HCT116 (cell line): Measurements from ENCODE around the gene CASZ1. TPM values are rescaled to one million over a fixed set of nuclear protein-coding genes. Genes with fewer than 3 reads are reported as not detected.

ENCODE experiments used
- ATAC-seq: fragments of 200-7000 bp; cut with Tn5 transposase; 2 replicates; pipeline ENCODE4 v1.9.1; 2020; ENCODE audit warnings: mild to moderate bottlenecking, moderate library complexity
- BruUV-seq: library from RNA; stranded (reverse); fragments of 400-500 nt; replicated peaks from 2 replicates; lab custom pipeline; 2021; lab: Mats Ljungman, UMichigan
- CTCF ChIA-PET: fragments of 300-600 bp; sonication (Branson Sonifier 250); formaldehyde crosslinking; loops from one replicate; lab custom pipeline; 2021; ENCODE audit warnings: antibody characterized with exemption; lab: Charles Lee
- POLR2A ChIA-PET: fragments of 300-600, 350-600 bp; sonication (Branson Sonifier 250); formaldehyde crosslinking; loops from one replicate; lab custom pipeline; 2021; ENCODE audit warnings: antibody characterized with exemption; lab: Charles Lee
- RAD21 ChIA-PET, 2 experiments: fragments of 300-600 bp; sonication (Branson Sonifier 250); formaldehyde crosslinking; loops; one replicate each; lab custom pipeline; 2023; ENCODE audit warnings: low total read pairs in 2 of 2; ENCODE audit not compliant: uncharacterized antibody in 2 of 2, unreplicated experiment in 2 of 2, low non-redundant PET in 1 of 2; lab: Charles Lee
- DNase-seq: peaks from one replicate; pipeline ENCODE4 v3.0.0-alpha.2; 2010; ENCODE audit warnings: low read depth, low spot score
- H2AFZ ChIP-seq: fragments of 200-600 bp; shearing (Covaris generic), sonication (generic); 2 replicates; pipeline ENCODE4 v1.6.1; 2017; ENCODE audit warnings: low read depth, mixed run types, mixed read lengths, antibody characterized with exemption, low read length; ENCODE audit not compliant: poor library complexity, severe bottlenecking
- H3K27ac ChIP-seq: 2 replicates; pipeline ENCODE4 v1.5.1; 2012; ENCODE audit warnings: low read depth, low read length
- H3K27me3 ChIP-seq: fragments of 200-600 bp; sonication (generic); 2 replicates; pipeline ENCODE4 v1.6.1; 2016; ENCODE audit warnings: mixed run types, low read length, mixed read lengths; ENCODE audit not compliant: insufficient read depth
- H3K36me3 ChIP-seq, 2 experiments: fragments of 200-500 bp in 1 of 2; fragments of 200-600 bp in 1 of 2; sonication (Bioruptor generic) in 1 of 2; sonication (generic) in 1 of 2; 2 replicates each; pipeline versions ENCODE4 v1.5.1 to v1.6.1; 2014 to 2016; ENCODE audit warnings: low read length in 2 of 2, inconsistent platforms in 1 of 2, mixed read lengths in 1 of 2, mixed run types in 1 of 2; ENCODE audit not compliant: insufficient read depth in 2 of 2, control insufficient read depth in 1 of 2
- H3K4me1 ChIP-seq, 2 experiments: fragments of 200-600 bp in 1 of 2; sonication (generic) in 1 of 2; 2 replicates each; pipeline versions ENCODE4 v1.5.1 to v1.6.1; 2012 to 2017; ENCODE audit warnings: low read length in 2 of 2, inconsistent platforms in 1 of 2, mild to moderate bottlenecking in 1 of 2, mixed read lengths in 1 of 2, mixed run types in 1 of 2, moderate library complexity in 1 of 2; ENCODE audit not compliant: insufficient read depth in 2 of 2, control insufficient read depth in 1 of 2
- H3K4me2 ChIP-seq: fragments of 200-600 bp; sonication (generic); 2 replicates; pipeline ENCODE4 v1.6.1; 2017; ENCODE audit warnings: mixed run types, low read length, mixed read lengths
- H3K4me3 ChIP-seq, 2 experiments: fragments of 200-600 bp in 1 of 2; sonication (generic) in 1 of 2; replicated peaks in 1 of 2; 2 replicates each; pipeline ENCODE4 v1.5.1; 2011 to 2016; ENCODE audit warnings: low read length in 2 of 2, control low read depth in 1 of 2, low read depth in 1 of 2, mild to moderate bottlenecking in 1 of 2, mixed read lengths in 1 of 2, mixed run types in 1 of 2
- H3K79me2 ChIP-seq: fragments of 200-600 bp; sonication (generic); 2 replicates; pipeline ENCODE4 v1.6.1; 2017; ENCODE audit warnings: mild to moderate bottlenecking, mixed run types, low read length, moderate library complexity, mixed read lengths; ENCODE audit not compliant: insufficient read depth
- H3K9ac ChIP-seq: fragments of 200-600 bp; sonication (generic); 2 replicates; pipeline ENCODE4 v1.6.1; 2016; ENCODE audit warnings: low read length, mixed read lengths
- H3K9me2 ChIP-seq: fragments of 200-600 bp; sonication (generic), shearing (Covaris generic); 2 replicates; pipeline ENCODE4 v1.6.1; 2017; ENCODE audit warnings: mixed run types, mild to moderate bottlenecking, moderate library complexity; ENCODE audit not compliant: insufficient read depth
- H3K9me3 ChIP-seq, 2 experiments: fragments of 200-500 bp in 1 of 2; fragments of 200-600 bp in 1 of 2; sonication (Bioruptor generic) in 1 of 2; sonication (generic) in 1 of 2; 2 replicates each; pipeline ENCODE4 v1.6.1; 2014 to 2017; ENCODE audit warnings: low read length in 2 of 2, mixed read lengths in 2 of 2, inconsistent platforms in 1 of 2, low read depth in 1 of 2, mild to moderate bottlenecking in 1 of 2, mixed run types in 1 of 2, moderate library complexity in 1 of 2; ENCODE audit not compliant: control insufficient read depth in 1 of 2, insufficient read depth in 1 of 2
- H4K20me1 ChIP-seq: fragments of 200-600 bp; sonication (generic), shearing (Covaris generic); 2 replicates; pipeline ENCODE4 v1.6.1; 2017; ENCODE audit warnings: mixed run types, mild to moderate bottlenecking, moderate library complexity; ENCODE audit not compliant: insufficient read depth
- CEBPB ChIP-seq: IDR thresholded peaks from 2 replicates; pipeline ENCODE4 v1.6.1; 2012; ENCODE audit warnings: low read depth
- ELF1 ChIP-seq: IDR thresholded peaks from 2 replicates; pipeline ENCODE4 v1.6.1; 2012; ENCODE audit warnings: low read depth, borderline replicate concordance
- EZH2 ChIP-seq: fragments of 200-600 bp; sonication (generic); IDR thresholded peaks from 2 replicates; pipeline ENCODE4 v1.6.1; 2017; ENCODE audit warnings: antibody characterized with exemption, mixed run types
- EZH2phosphoT487 ChIP-seq: fragments of 200-600 bp; IDR thresholded peaks from 2 replicates; pipeline ENCODE4 v1.6.1; 2018; ENCODE audit warnings: antibody characterized with exemption, borderline replicate concordance
- FOSL1 ChIP-seq: IDR thresholded peaks from 2 replicates; pipeline ENCODE4 v1.6.1; 2012; ENCODE audit warnings: low read depth
- POLR2A ChIP-seq: IDR thresholded peaks from 2 replicates; pipeline ENCODE4 v1.7.0; 2011; ENCODE audit warnings: borderline replicate concordance; ENCODE audit not compliant: insufficient read depth, insufficient read length; ENCODE audit errors: extremely low read depth
- SP1 ChIP-seq: IDR thresholded peaks from 2 replicates; pipeline ENCODE4 v1.6.1; 2012; ENCODE audit warnings: low read depth
- TCF7L2 ChIP-seq: IDR thresholded peaks from 2 replicates; pipeline ENCODE4 v1.7.0; 2011; ENCODE audit warnings: borderline replicate concordance, inconsistent platforms; ENCODE audit not compliant: insufficient read depth, insufficient read length; ENCODE audit errors: extremely low read depth
- ZFX ChIP-seq: fragments of 450-650 bp; IDR thresholded peaks from 2 replicates; pipeline ENCODE4 v1.6.1; 2017
- intact Hi-C: fragments of 100-400 bp; cut with micrococcal nuclease; formaldehyde crosslinking; loops from 2 replicates; pipeline ENCODE4 v1.10.0; 2022
- total RNA-seq: library from RNA; stranded (reverse); gene quantifications from one replicate; pipeline ENCODE4 v1.2.1, GENCODE V29; 2021; ENCODE audit not compliant: unreplicated experiment
- TF ChIP-seq, protein P1 (sequence below): IDR thresholded peaks from 2 replicates; pipeline ENCODE4 v1.6.1; 2012
- TF ChIP-seq, protein P2 (sequence below): IDR thresholded peaks from 2 replicates; pipeline ENCODE4 v1.6.1; 2011; ENCODE audit warnings: mild to moderate bottlenecking, low read length, moderate library complexity; ENCODE audit not compliant: insufficient replicate concordance; ENCODE audit errors: extremely low read depth
- TF ChIP-seq, protein P3 (sequence below): IDR thresholded peaks from 2 replicates; pipeline ENCODE4 v1.6.1; 2012
- TF ChIP-seq, protein P4 (sequence below): IDR thresholded peaks from 2 replicates; pipeline ENCODE4 v1.6.1; 2012; ENCODE audit warnings: low read depth

CASZ1 gene
- total RNA-seq, 1 experiment from 2014 or later = 7.7 TPM

DNA sequence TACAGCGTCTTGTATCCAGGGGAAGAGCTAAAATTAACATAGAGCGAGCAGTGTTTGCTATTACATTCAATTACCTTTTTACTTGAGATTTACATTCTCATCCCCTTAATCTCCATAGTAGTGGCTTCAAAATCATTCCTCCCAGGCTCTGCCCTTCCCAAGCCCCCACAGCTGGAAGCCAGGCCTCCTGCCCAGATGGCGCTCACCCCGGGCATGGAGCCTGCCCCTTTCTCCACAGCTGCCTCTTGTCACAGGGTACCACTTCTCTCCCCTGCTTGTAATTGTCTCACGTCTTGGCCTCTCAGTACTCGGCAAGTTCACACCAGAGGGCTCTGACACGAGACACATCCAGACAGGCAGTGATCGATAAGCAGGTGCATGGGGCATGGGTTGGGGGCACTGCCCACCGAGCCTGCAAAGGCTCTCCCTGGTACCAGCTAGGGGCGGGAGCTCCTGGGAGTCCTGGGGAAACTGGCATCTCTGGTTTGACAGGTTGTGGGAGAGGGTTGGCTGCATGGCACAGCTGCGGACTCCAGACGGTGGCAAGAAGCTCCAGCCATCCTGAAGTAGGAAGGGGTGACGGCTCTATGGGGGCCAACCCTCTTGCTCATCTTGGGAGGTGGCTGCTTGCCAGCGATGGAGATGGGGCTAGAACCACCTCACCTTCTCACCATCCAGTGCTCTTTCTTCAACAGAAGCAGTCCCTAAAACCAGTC lies 20.1 kb downstream of the CASZ1 start (continued):
- TF ChIP-seq, protein P1, sequence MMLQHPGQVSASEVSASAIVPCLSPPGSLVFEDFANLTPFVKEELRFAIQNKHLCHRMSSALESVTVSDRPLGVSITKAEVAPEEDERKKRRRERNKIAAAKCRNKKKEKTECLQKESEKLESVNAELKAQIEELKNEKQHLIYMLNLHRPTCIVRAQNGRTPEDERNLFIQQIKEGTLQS = no peak
- no peak for TF ChIP-seq FOSL1
- TF ChIP-seq, protein P2, sequence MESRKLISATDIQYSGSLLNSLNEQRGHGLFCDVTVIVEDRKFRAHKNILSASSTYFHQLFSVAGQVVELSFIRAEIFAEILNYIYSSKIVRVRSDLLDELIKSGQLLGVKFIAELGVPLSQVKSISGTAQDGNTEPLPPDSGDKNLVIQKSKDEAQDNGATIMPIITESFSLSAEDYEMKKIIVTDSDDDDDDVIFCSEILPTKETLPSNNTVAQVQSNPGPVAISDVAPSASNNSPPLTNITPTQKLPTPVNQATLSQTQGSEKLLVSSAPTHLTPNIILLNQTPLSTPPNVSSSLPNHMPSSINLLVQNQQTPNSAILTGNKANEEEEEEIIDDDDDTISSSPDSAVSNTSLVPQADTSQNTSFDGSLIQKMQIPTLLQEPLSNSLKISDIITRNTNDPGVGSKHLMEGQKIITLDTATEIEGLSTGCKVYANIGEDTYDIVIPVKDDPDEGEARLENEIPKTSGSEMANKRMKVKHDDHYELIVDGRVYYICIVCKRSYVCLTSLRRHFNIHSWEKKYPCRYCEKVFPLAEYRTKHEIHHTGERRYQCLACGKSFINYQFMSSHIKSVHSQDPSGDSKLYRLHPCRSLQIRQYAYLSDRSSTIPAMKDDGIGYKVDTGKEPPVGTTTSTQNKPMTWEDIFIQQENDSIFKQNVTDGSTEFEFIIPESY = no peak

DNA sequence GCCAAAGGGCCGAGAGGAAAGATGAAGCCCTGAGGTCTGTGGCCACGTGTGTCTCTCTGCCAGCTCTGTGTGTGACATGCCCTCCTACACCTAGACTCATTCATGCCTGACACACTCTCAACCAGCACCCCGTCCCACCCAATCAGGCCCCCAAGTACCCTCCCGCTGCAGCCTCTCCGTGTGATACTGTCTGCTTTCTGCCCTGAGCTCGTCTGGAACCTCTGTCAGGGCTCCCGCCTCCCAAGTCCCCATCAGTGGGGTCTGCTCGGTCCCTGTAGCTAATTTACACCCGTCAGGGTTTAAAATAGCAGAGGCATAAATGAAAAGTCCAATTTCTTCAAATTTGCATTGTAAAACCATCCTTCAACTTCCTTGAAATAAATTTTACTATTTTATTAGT lies 20.7 kb downstream of the CASZ1 start:
- no peaks in the 10 kb centered on the region for H3K9me2 ChIP-seq
- H3K4me3 ChIP-seq = no peak overlapping the region
- ChIA-PET POLR2A (no interaction called here), CTCF (no interaction called here), RAD21 (no interaction called here)
- H2AFZ ChIP-seq = no peak overlapping the region
- BruUV-seq = no TSS peak
- H3K27ac ChIP-seq = no peak overlapping the region
- intact Hi-C loops = no loop called here
- H4K20me1 ChIP-seq = no peaks in the 10 kb centered on the region
- no peaks in the 10 kb centered on the region for H3K36me3 ChIP-seq
- no peak overlapping the region for H3K9ac ChIP-seq
- DNase-seq (no peak), ATAC-seq (no peak)
- H3K4me2 ChIP-seq = no peak overlapping the region
- peaks cover 24 to 25% of the 10 kb centered on the region in 2 experiments for H3K4me1 ChIP-seq
- no peaks in the 10 kb centered on the region for H3K27me3 ChIP-seq
- TF ChIP-seq CEBPB (no peak), EZH2phosphoT487 (no peak), ELF1 (no peak), SP1 (no peak), POLR2A (no peak), EZH2 (no peak), TCF7L2 (no peak), ZFX (no peak)
- TF ChIP-seq, protein P3, sequence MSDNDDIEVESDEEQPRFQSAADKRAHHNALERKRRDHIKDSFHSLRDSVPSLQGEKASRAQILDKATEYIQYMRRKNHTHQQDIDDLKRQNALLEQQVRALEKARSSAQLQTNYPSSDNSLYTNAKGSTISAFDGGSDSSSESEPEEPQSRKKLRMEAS = no peak
- TF ChIP-seq, protein P1 = no peak
- TF ChIP-seq, protein P4, sequence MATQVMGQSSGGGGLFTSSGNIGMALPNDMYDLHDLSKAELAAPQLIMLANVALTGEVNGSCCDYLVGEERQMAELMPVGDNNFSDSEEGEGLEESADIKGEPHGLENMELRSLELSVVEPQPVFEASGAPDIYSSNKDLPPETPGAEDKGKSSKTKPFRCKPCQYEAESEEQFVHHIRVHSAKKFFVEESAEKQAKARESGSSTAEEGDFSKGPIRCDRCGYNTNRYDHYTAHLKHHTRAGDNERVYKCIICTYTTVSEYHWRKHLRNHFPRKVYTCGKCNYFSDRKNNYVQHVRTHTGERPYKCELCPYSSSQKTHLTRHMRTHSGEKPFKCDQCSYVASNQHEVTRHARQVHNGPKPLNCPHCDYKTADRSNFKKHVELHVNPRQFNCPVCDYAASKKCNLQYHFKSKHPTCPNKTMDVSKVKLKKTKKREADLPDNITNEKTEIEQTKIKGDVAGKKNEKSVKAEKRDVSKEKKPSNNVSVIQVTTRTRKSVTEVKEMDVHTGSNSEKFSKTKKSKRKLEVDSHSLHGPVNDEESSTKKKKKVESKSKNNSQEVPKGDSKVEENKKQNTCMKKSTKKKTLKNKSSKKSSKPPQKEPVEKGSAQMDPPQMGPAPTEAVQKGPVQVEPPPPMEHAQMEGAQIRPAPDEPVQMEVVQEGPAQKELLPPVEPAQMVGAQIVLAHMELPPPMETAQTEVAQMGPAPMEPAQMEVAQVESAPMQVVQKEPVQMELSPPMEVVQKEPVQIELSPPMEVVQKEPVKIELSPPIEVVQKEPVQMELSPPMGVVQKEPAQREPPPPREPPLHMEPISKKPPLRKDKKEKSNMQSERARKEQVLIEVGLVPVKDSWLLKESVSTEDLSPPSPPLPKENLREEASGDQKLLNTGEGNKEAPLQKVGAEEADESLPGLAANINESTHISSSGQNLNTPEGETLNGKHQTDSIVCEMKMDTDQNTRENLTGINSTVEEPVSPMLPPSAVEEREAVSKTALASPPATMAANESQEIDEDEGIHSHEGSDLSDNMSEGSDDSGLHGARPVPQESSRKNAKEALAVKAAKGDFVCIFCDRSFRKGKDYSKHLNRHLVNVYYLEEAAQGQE = no peak
- H3K9me3 ChIP-seq = no peaks in the 10 kb centered on the region
- no peaks in the 10 kb centered on the region for H3K79me2 ChIP-seq
